Activated CD8-positive, alpha-beta memory T cell treated with anti-CD3 and anti-CD28 coated beads, Interleukin-2, amount 10 ng/mL, durations not matched to agents 7 days and 5 days (primary cell): Measurements from ENCODE around the gene ASCC3. TPM values are rescaled to one million over a fixed set of nuclear protein-coding genes. Genes with fewer than 3 reads are reported as not detected.

Source experiments
- ATAC-seq: fragments of 150-1000 bp; cut with Tn5 transposase; one replicate; pipeline ENCODE4 v1.10.0; 2021; ENCODE audit warnings: moderate library complexity
- CTCF ChIA-PET: fragments of 350-600 bp; sonication (Branson Sonifier 250); formaldehyde crosslinking; loops from one replicate; lab custom pipeline; 2021; ENCODE audit warnings: antibody characterized with exemption; lab: Charles Lee
- DNase-seq: peaks from one replicate; pipeline ENCODE4 v3.0.0-alpha.2; 2020
- H3K27ac Mint-ChIP-seq: one replicate; pipeline ENCODE4 v1.8.0; 2021; ENCODE audit warnings: mild to moderate bottlenecking, mixed read lengths
- H3K27me3 Mint-ChIP-seq: one replicate; pipeline ENCODE4 v1.8.0; 2021; ENCODE audit warnings: mixed read lengths
- H3K36me3 Mint-ChIP-seq: one replicate; pipeline ENCODE4 v1.8.0; 2021; ENCODE audit warnings: mild to moderate bottlenecking, mixed read lengths
- H3K4me1 Mint-ChIP-seq: one replicate; pipeline ENCODE4 v1.8.0; 2021; ENCODE audit warnings: mixed read lengths
- H3K4me3 Mint-ChIP-seq: one replicate; pipeline ENCODE4 v1.8.0; 2021; ENCODE audit warnings: mild to moderate bottlenecking, moderate library complexity, mixed read lengths
- H3K9me3 Mint-ChIP-seq: one replicate; pipeline ENCODE4 v1.8.0; 2022; ENCODE audit warnings: low read depth, mixed read lengths
- total RNA-seq, 2 experiments: library from RNA; stranded (reverse); gene quantifications; one replicate each; pipeline ENCODE4 v1.2.3, GENCODE V29; 2021

Gene ASCC3
- total RNA-seq, 2 experiments from 2014 or later: 63.1 to 64.8 TPM

- peaks cover 12% of the 10 kb centered on the region for H3K36me3 Mint-ChIP-seq
- no peak for ATAC-seq
- CTCF ChIA-PET: interaction anchor here (1.0 kb wide), 1 partner anchor 8 kb away, joined by 3 read pairs; no protein-coding TSS in a partner anchor
- no peaks in the 10 kb centered on the region for H3K27me3 Mint-ChIP-seq
- H3K4me1 Mint-ChIP-seq: no peaks in the 10 kb centered on the region
- H3K9me3 Mint-ChIP-seq: no peaks in the 10 kb centered on the region
- no peak overlapping the region for H3K27ac Mint-ChIP-seq
- H3K4me3 Mint-ChIP-seq: no peak overlapping the region
- no peak for DNase-seq
These were observed 362.5 kb downstream of the ASCC3 start for GRCh38 chr6:100518588-100518987.

GRCh38 chr6:100517633-100518032 lies 363.5 kb downstream of the ASCC3 start:
- no peaks in the 10 kb centered on the region for H3K27me3 Mint-ChIP-seq
- no peaks in the 10 kb centered on the region for H3K4me1 Mint-ChIP-seq
- no peaks in the 10 kb centered on the region for H3K9me3 Mint-ChIP-seq
- ATAC-seq: no peak
- H3K4me3 Mint-ChIP-seq: no peak overlapping the region
- H3K27ac Mint-ChIP-seq: no peak overlapping the region
- peaks cover 17% of the 10 kb centered on the region for H3K36me3 Mint-ChIP-seq
- CTCF ChIA-PET: interaction anchor here (1.0 kb wide), 1 partner anchor 9 kb away, joined by 3 read pairs; no protein-coding TSS in a partner anchor
- no peak for DNase-seq

GRCh38 chr6:100517106-100517505 lies 364.0 kb downstream of the ASCC3 start:
- no peak overlapping the region for H3K4me3 Mint-ChIP-seq
- H3K9me3 Mint-ChIP-seq: no peaks in the 10 kb centered on the region
- H3K27me3 Mint-ChIP-seq: no peaks in the 10 kb centered on the region
- peaks cover 22% of the 10 kb centered on the region for H3K36me3 Mint-ChIP-seq
- H3K27ac Mint-ChIP-seq: no peak overlapping the region
- no peak for ATAC-seq
- no peak for DNase-seq
- H3K4me1 Mint-ChIP-seq: no peaks in the 10 kb centered on the region
- CTCF ChIA-PET: no interaction called here

- H3K27me3 Mint-ChIP-seq: no peaks in the 10 kb centered on the region
- no peaks in the 10 kb centered on the region for H3K9me3 Mint-ChIP-seq
- no peak overlapping the region for H3K27ac Mint-ChIP-seq
- H3K4me3 Mint-ChIP-seq: no peak overlapping the region
- H3K4me1 Mint-ChIP-seq: no peaks in the 10 kb centered on the region
- peaks cover 40% of the 10 kb centered on the region for H3K36me3 Mint-ChIP-seq
- ATAC-seq (no peak), DNase-seq (no peak)
- CTCF ChIA-PET: no interaction called here
These were observed 366.5 kb downstream of the ASCC3 start for GRCh38 chr6:100514660-100515059.

- Mint-ChIP-seq H3K27me3 (no peaks in the 10 kb centered on the region), H3K4me3 (no peak overlapping the region), H3K4me1 (peaks cover 2% of the 10 kb centered on the region), H3K36me3 (peaks cover 43% of the 10 kb centered on the region), H3K9me3 (no peaks in the 10 kb centered on the region), H3K27ac (no peak overlapping the region)
- CTCF ChIA-PET: interaction anchor here (0.6 to 0.7 kb wide), 2 partner anchors 214 to 645 kb away, joined by 3 read pairs; no protein-coding TSS in a partner anchor
- ATAC-seq (no peak), DNase-seq (no peak)
These were observed 368.8 kb downstream of the ASCC3 start for GRCh38 chr6:100512203-100512862.

- no peaks in the 10 kb centered on the region for H3K27me3 Mint-ChIP-seq
- CTCF ChIA-PET: no interaction called here
- H3K36me3 Mint-ChIP-seq: peaks cover 34% of the 10 kb centered on the region
- H3K4me3 Mint-ChIP-seq: no peak overlapping the region
- H3K27ac Mint-ChIP-seq: no peak overlapping the region
- H3K9me3 Mint-ChIP-seq: no peaks in the 10 kb centered on the region
- ATAC-seq (no peak), DNase-seq (no peak)
- H3K4me1 Mint-ChIP-seq: peaks cover 2% of the 10 kb centered on the region
These were observed 372.0 kb downstream of the ASCC3 start for GRCh38 chr6:100509101-100509500.

- H3K27me3 Mint-ChIP-seq: no peaks in the 10 kb centered on the region
- CTCF ChIA-PET: no interaction called here
- H3K27ac Mint-ChIP-seq: no peak overlapping the region
- H3K4me1 Mint-ChIP-seq: peaks cover 2% of the 10 kb centered on the region
- no peak overlapping the region for H3K4me3 Mint-ChIP-seq
- DNase-seq: no peak
- H3K36me3 Mint-ChIP-seq: peaks cover 20% of the 10 kb centered on the region
- no peak for ATAC-seq
- H3K9me3 Mint-ChIP-seq: no peaks in the 10 kb centered on the region
These were observed 374.5 kb downstream of the ASCC3 start for GRCh38 chr6:100506651-100507050.

GRCh38 chr6:100504786-100505737 lies 376.1 kb downstream of the ASCC3 start:
- Mint-ChIP-seq H3K27me3 (peaks cover 4% of the 10 kb centered on the region), H3K9me3 (no peaks in the 10 kb centered on the region), H3K4me1 (peaks cover 2% of the 10 kb centered on the region), H3K36me3 (peaks cover 9% of the 10 kb centered on the region), H3K27ac (no peak overlapping the region), H3K4me3 (no peak overlapping the region)
- DNase-seq (no peak), ATAC-seq (no peak)
- CTCF ChIA-PET: no interaction called here

GRCh38 chr6:100503043-100503705 lies 378.0 kb downstream of the ASCC3 start:
- no peak for DNase-seq
- Mint-ChIP-seq H3K9me3 (no peaks in the 10 kb centered on the region), H3K4me3 (no peak overlapping the region), H3K27ac (no peak overlapping the region), H3K27me3 (peaks cover 11% of the 10 kb centered on the region), H3K36me3 (no peaks in the 10 kb centered on the region), H3K4me1 (no peaks in the 10 kb centered on the region)
- no peak for ATAC-seq
- CTCF ChIA-PET: interaction anchor here (1.5 kb wide), 1 partner anchor 635 kb away, joined by 5 read pairs; no protein-coding TSS in a partner anchor

- DNase-seq (no peak), ATAC-seq (no peak)
- CTCF ChIA-PET: no interaction called here
- Mint-ChIP-seq H3K4me1 (no peaks in the 10 kb centered on the region), H3K27ac (no peak overlapping the region), H3K9me3 (no peaks in the 10 kb centered on the region), H3K36me3 (no peaks in the 10 kb centered on the region), H3K27me3 (peaks cover 47% of the 10 kb centered on the region), H3K4me3 (no peak overlapping the region)
These were observed 387.8 kb downstream of the ASCC3 start for GRCh38 chr6:100493206-100493888.

GRCh38 chr6:100491952-100492670 lies 389.0 kb downstream of the ASCC3 start:
- no peaks in the 10 kb centered on the region for H3K4me1 Mint-ChIP-seq
- no peak overlapping the region for H3K27ac Mint-ChIP-seq
- no peak for DNase-seq
- H3K4me3 Mint-ChIP-seq: no peak overlapping the region
- peaks cover 55% of the 10 kb centered on the region for H3K27me3 Mint-ChIP-seq
- ATAC-seq: no peak
- H3K9me3 Mint-ChIP-seq: no peaks in the 10 kb centered on the region
- CTCF ChIA-PET: no interaction called here
- no peaks in the 10 kb centered on the region for H3K36me3 Mint-ChIP-seq

GRCh38 chr6:100490065-100490464 lies 391.1 kb downstream of the ASCC3 start:
- Mint-ChIP-seq H3K4me3 (no peak overlapping the region), H3K27ac (no peak overlapping the region), H3K9me3 (no peaks in the 10 kb centered on the region), H3K4me1 (no peaks in the 10 kb centered on the region), H3K36me3 (no peaks in the 10 kb centered on the region), H3K27me3 (peaks cover 52% of the 10 kb centered on the region)
- CTCF ChIA-PET: no interaction called here
- no peak for ATAC-seq
- no peak for DNase-seq
